ENCODE results near the gene AKR1E2.

GRCh38 chr10:4810092-4810491, 15.9 kb upstream of the AKR1E2 start:
- TF ChIP-seq CTCF (IDR thresholded peaks at IDR 0.05) (no peak), POLR2AphosphoS5 (IDR thresholded peaks at IDR 0.05; ENCODE audit: low read depth, low read length) (no peak)
